Kidney epithelial cell (primary cell): ENCODE data around the gene TFG. TPM values are rescaled to one million over a fixed set of nuclear protein-coding genes. Genes with fewer than 3 reads are reported as not detected.
"Not testable (repeated sequence)": the region's sequence is repeated elsewhere in the genome, so short reads cannot be mapped to it uniquely, and the experiment has no call there.

Experiments
- DNase-seq: peaks from one replicate; pipeline ENCODE4 v3.0.0-alpha.2; 2010; ENCODE audit warnings: low read depth
- H3K27me3 ChIP-seq: 2 replicates; pipeline ENCODE4 v1.6.0; 2011; ENCODE audit warnings: low read length; ENCODE audit not compliant: control insufficient read depth, insufficient read depth
- H3K36me3 ChIP-seq: 2 replicates; pipeline ENCODE4 v1.5.1; 2011; ENCODE audit warnings: low read length; ENCODE audit not compliant: control insufficient read depth, insufficient read depth
- H3K4me3 ChIP-seq: 2 replicates; pipeline ENCODE4 v1.5.1; 2011; ENCODE audit warnings: low read depth, mild to moderate bottlenecking, control low read depth, low read length
- CTCF ChIP-seq: IDR thresholded peaks from 2 replicates; pipeline ENCODE4 v1.5.1; 2011; ENCODE audit warnings: mild to moderate bottlenecking, moderate library complexity, low read length, control low read depth, inconsistent platforms; ENCODE audit not compliant: insufficient read depth, poor library complexity, severe bottlenecking
- total RNA-seq: library from RNA; depleted of rRNA; stranded (reverse); fragments of >200 nt; gene quantifications from 2 replicates; pipeline ENCODE4 v1.2.3, GENCODE V29; 2015

The TFG gene
- 116 and 127 TPM in 2 replicates for total RNA-seq

DNA sequence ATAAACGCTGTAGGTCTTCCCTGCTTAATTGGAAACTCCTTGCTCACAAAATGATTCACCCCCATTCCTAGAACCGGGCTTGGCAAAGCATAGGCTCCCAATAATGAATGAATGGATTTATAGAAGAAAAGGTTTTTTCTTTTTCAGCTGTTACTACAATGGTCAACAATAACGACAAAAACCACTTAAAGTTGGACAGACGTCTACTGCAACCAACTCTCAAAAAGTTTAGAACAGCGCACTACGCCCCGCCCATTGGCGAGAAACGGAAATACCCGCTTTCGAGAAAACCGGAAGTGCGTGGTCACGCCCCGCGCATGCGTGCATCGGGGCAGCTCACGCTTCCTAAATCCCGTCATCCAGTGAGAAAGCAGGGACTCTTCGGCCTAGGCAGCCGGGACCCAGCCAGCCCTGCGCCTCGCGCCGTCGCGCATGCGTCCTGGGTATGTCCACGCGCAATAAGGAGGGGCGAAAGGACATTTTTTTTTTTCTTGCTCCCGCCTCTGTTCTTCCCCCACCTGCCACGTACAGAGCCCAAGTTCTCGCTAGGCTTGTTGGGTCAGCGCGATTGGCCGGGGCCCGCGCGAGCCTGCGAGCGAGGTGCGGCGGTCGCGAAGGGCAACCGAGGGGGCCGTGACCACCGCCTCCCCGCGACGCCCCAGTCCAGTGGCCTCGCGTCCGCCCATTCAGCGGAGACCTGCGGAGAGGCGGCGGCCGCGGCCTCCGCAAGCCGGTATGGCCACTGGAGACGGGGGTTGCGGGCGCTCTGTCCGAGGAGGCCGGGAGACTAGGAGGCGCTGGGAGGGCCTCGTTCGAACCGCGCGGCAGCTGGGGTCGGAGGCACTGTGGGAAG, at the start of gene TFG:
Gene TFG (plus strand): TSS at position 506 of the 853 bp plus-strand sequence. CDS start 4,192 bp downstream, outside the sequence.
- Histone ChIP-seq H3K27me3 (no peaks in the 10 kb centered on the region), H3K4me3 (peak within 1 kb of the TSS; percentile 56), H3K36me3 (no peaks in the 10 kb centered on the region)
- TF ChIP-seq CTCF = no peak
- peak; percentile 93 for DNase-seq

DNA sequence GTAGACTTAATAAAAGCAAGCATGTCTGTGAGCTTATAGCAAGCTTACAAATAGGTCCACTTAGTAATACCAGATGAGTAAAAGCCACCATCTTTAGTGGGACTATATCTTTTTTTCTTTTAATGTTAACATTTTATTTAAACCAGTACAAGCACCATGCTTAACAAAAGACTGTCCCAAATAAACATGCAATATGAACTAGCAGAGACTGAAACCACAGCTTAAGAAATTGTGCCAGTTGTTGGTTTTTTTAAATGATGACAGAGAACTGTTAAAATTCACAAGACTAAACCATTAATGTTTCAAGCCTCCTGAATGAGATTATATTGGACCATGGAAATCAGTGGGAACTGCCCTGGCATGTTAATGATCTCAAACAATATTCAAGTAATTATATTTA, 48.0 kb upstream of the TFG start:
- H3K4me3 ChIP-seq, H3K27me3 ChIP-seq, H3K36me3 ChIP-seq, DNase-seq: not testable (repeated sequence)

DNA sequence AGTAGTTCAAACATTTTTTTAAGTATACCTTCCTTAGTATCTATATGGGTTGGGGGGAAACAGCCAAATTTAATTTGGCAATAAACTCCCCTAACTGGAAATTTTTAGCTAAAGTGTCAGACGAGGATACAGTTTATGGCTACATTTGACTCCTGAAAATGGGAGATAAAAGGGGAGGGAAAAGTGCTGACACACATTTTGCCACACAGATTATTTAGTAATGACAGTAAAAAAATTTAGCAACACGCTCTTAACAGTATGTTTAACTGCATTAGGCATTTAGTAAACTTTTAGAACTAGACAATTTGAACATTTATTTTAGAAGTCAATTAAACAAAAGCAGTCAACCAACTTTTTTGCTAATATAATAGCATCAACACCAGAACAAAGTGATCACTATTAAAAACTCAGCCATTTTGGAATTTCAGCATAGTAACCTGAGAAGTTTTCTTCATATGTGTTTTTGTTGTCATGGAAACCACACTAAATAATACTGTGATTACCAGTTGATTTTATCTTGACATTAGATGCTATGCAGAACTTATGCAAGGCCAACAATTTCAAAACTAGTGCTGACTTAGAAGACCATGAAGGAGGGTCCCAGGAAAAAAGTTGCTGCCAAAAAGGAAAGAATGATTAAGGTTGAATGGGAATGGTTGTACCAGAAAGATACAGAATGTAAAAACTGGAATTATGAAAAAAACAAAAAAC, 47.0 kb upstream of the TFG start:
- no peak for DNase-seq
- H3K36me3 ChIP-seq = no peaks in the 10 kb centered on the region
- no peak for TF ChIP-seq CTCF
- no peak overlapping the region for H3K4me3 ChIP-seq
- H3K27me3 ChIP-seq = no peaks in the 10 kb centered on the region

- Histone ChIP-seq H3K36me3 (no peaks in the 10 kb centered on the region), H3K27me3 (no peaks in the 10 kb centered on the region), H3K4me3 (no peak overlapping the region)
- DNase-seq = no peak
- no peak for TF ChIP-seq CTCF
Measured at GRCh38 chr3:100665230-100665629, 44.1 kb upstream of the TFG start.

GRCh38 chr3:100666699-100667098, 42.6 kb upstream of the TFG start:
- DNase-seq, H3K36me3 ChIP-seq, H3K27me3 ChIP-seq, H3K4me3 ChIP-seq: not testable (repeated sequence)

- H3K4me3 ChIP-seq, DNase-seq, H3K27me3 ChIP-seq, H3K36me3 ChIP-seq: not testable (repeated sequence)
Measured at GRCh38 chr3:100667316-100667715, 42.0 kb upstream of the TFG start.

- DNase-seq, H3K27me3 ChIP-seq, H3K4me3 ChIP-seq, H3K36me3 ChIP-seq: not testable (repeated sequence)
Measured at GRCh38 chr3:100670995-100671394, 38.3 kb upstream of the TFG start.
